C4-2B (cell line): ENCODE measurements around the gene CDX1.

Experiments used
- CTCF ChIP-seq: fragments of 450-650 bp; conservative IDR thresholded peaks from 2 replicates; pipeline ENCODE4 v1.5.1; 2017; ENCODE audit warnings: mild to moderate bottlenecking
- ZFX ChIP-seq: fragments of 450-650 bp; IDR thresholded peaks from 2 replicates; pipeline ENCODE4 v1.6.1; 2017

- TF ChIP-seq CTCF (no peak), ZFX (no peak)
Observed at GRCh38 chr5:150181766-150182545, 15.4 kb downstream of the CDX1 start.
